Keratinocyte (primary cell): ENCODE data around the gene ANGPTL2.

ENCODE experiments used
- EZH2 ChIP-seq: IDR thresholded peaks from one replicate; pipeline ENCODE4 v1.6.1; 2012; ENCODE audit warnings: inconsistent platforms, mild to moderate bottlenecking, low read length, moderate library complexity
- TF ChIP-seq, protein P1 (sequence below), 3 experiments: IDR thresholded peaks in 1 of 3; conservative IDR thresholded peaks in 1 of 3; optimal IDR thresholded peaks in 1 of 3; 2 replicates in 2 of 3; 3 replicates in 1 of 3; pipeline versions ENCODE3 to v1.5.1; 2011; ENCODE audit warnings: low read length in 3 of 3, mild to moderate bottlenecking in 3 of 3, moderate library complexity in 2 of 3, control low read depth in 1 of 3, inconsistent platforms in 1 of 3; ENCODE audit not compliant: insufficient read depth in 2 of 3; ENCODE audit errors: extremely low read depth in 1 of 3

DNA sequence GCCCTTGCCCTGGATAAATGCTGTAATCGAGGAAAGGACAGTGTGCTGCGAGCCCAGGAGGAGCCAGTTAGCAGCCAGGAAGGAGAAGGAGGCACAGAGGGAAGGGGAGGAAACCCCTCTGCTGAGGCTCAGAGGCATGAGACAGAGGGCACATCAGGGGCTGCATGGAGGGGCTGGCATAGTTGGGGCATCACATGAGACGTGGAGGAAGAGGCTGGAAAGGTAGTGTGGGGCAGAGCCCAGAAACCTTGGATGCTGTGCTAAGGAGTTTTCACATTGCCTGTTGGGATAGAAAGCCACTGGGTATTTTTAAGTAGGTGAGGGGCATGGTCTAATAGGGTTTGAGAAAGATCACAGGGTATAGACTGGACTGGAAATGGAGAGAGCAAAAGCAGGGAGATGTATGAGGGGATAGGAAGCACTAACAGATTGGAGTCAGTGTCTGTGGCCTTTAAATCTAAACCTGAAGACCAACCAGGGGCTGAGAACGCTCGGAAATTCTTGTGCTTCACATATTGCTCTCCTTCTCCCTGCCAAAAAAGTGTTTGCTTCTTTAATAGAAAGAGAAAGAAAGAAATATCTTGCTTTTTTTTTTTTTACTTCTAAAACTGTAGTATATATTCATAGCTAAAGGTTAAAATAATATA, 33.0 kb upstream of the ANGPTL2 start:
- TF ChIP-seq, protein P1, sequence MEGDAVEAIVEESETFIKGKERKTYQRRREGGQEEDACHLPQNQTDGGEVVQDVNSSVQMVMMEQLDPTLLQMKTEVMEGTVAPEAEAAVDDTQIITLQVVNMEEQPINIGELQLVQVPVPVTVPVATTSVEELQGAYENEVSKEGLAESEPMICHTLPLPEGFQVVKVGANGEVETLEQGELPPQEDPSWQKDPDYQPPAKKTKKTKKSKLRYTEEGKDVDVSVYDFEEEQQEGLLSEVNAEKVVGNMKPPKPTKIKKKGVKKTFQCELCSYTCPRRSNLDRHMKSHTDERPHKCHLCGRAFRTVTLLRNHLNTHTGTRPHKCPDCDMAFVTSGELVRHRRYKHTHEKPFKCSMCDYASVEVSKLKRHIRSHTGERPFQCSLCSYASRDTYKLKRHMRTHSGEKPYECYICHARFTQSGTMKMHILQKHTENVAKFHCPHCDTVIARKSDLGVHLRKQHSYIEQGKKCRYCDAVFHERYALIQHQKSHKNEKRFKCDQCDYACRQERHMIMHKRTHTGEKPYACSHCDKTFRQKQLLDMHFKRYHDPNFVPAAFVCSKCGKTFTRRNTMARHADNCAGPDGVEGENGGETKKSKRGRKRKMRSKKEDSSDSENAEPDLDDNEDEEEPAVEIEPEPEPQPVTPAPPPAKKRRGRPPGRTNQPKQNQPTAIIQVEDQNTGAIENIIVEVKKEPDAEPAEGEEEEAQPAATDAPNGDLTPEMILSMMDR (optimal IDR thresholded peaks at IDR 0.05 in 1 of 3, IDR thresholded peaks at IDR 0.05 in 1 of 3, conservative IDR thresholded peaks at IDR 0.05 in 1 of 3; ENCODE audit: extremely low read depth in 1 of 3, insufficient read depth in 2 of 3, low read length in 3 of 3) = no peak
- TF ChIP-seq EZH2 = no peak
